ENCODE data around the gene GRP. TPM values are rescaled to one million over a fixed set of nuclear protein-coding genes. Genes with fewer than 3 reads are reported as not detected.
"Not testable (repeated sequence)": the region's sequence is repeated elsewhere in the genome, so short reads cannot be mapped to it uniquely, and the experiment has no call there.

GRP gene
- polyA plus RNA-seq, 1 donor, result 3.4 TPM

DNA sequence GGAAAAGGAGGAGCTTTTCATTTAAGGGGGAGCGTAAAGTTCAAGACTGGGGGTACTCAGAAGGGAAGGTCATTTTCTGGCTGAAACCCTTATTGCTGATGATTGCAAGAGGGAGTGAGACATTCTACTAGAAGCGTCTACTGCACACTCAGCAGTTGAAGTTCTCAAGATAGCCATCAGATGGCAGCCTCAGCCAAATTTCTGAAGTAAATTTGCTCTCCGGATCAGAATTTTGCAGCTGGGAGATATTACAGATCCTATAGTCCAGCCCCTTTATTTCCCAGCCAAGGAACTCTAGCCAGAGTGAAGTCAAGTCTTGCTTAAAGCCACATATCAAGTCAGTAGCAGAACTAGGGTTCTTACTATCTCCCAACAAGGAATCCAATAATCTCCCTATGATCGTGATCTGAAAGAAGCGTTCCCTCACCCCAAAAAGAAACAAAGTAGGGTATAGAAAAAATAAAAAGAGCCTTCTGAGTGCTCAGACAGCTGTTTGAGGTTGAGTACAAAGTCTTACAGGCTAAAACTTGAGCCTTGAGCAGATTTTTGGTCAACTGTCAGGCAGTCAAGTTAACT, 29.3 kb downstream of the GRP start:
- no peak overlapping the region for H3K27ac ChIP-seq (ENCODE audit: low read length)
- H3K27me3 ChIP-seq (ENCODE audit: control insufficient read depth, insufficient read depth, low read length), result peaks cover 16% of the 10 kb centered on the region
- H3K4me3 ChIP-seq (ENCODE audit: low read length), result no peak overlapping the region
- WGBS (ENCODE audit: insufficient coverage, low lambda C conversion rate), result no CpG with 5 or more reads among the region's 5 CpGs
- DNase-seq, result peak; percentile 40 to 43
- H3K9me3 ChIP-seq (ENCODE audit: control insufficient read depth, low read depth, low read length), result no peaks in the 10 kb centered on the region
- no peaks in the 10 kb centered on the region for H3K4me1 ChIP-seq (ENCODE audit: control insufficient read depth, insufficient read depth, low read length)
- no peaks in the 10 kb centered on the region for H3K36me3 ChIP-seq (ENCODE audit: control insufficient read depth, insufficient read depth, low read length)

GRCh38 chr18:59255491-59255890, 35.5 kb downstream of the GRP start:
- WGBS (ENCODE audit: insufficient coverage, low lambda C conversion rate), result no CpG with 5 or more reads among the region's 30 CpGs
- H3K27me3 ChIP-seq (ENCODE audit: control insufficient read depth, insufficient read depth, low read length); H3K36me3 ChIP-seq (ENCODE audit: control insufficient read depth, insufficient read depth, low read length); H3K4me1 ChIP-seq (ENCODE audit: control insufficient read depth, insufficient read depth, low read length); H3K9me3 ChIP-seq (ENCODE audit: control insufficient read depth, low read depth, low read length); DNase-seq; H3K27ac ChIP-seq (ENCODE audit: low read length); H3K4me3 ChIP-seq (ENCODE audit: low read length): not testable (repeated sequence)

- not testable (repeated sequence) for H3K27ac ChIP-seq (ENCODE audit: low read length); H3K9me3 ChIP-seq (ENCODE audit: control insufficient read depth, low read depth, low read length); H3K4me3 ChIP-seq (ENCODE audit: low read length); DNase-seq; H3K36me3 ChIP-seq (ENCODE audit: control insufficient read depth, insufficient read depth, low read length); H3K4me1 ChIP-seq (ENCODE audit: control insufficient read depth, insufficient read depth, low read length)
- WGBS (ENCODE audit: insufficient coverage, low lambda C conversion rate), result no CpG with 5 or more reads among the region's 3 CpGs
- H3K27me3 ChIP-seq (ENCODE audit: control insufficient read depth, insufficient read depth, low read length), result peaks cover 45% of the 10 kb centered on the region
These were observed 41.9 kb downstream of the GRP start for GRCh38 chr18:59261842-59262241.

- H3K4me3 ChIP-seq (ENCODE audit: low read length); H3K4me1 ChIP-seq (ENCODE audit: control insufficient read depth, insufficient read depth, low read length); H3K27ac ChIP-seq (ENCODE audit: low read length); DNase-seq; H3K9me3 ChIP-seq (ENCODE audit: control insufficient read depth, low read depth, low read length); H3K36me3 ChIP-seq (ENCODE audit: control insufficient read depth, insufficient read depth, low read length): not testable (repeated sequence)
- H3K27me3 ChIP-seq (ENCODE audit: control insufficient read depth, insufficient read depth, low read length), result peaks cover 49% of the 10 kb centered on the region
- no CpG with 5 or more reads among the region's 2 CpGs for WGBS (ENCODE audit: insufficient coverage, low lambda C conversion rate)
These were observed 42.3 kb downstream of the GRP start for GRCh38 chr18:59262243-59262642.

DNA sequence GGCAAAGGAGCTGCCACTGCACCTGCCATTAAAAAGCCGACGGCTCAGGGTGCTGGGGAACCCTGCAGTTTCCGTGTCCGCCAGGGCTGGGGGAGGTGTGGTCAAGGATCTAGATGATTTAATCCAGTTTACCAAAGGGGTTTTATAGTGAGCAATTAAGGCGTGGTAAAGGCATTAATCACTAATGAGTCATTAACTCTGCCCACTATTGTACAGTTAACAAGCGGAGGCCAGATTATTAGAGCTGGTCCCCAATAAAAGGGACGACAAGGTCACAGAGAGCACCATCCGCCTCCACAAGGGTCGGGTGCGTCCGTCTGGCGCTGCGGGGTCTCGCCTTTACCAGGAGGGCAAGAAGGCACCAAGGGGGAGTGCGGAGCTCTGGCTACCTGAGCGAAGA, 43.7 kb downstream of the GRP start:
- Histone ChIP-seq H3K27ac (ENCODE audit: low read length) (no peak overlapping the region), H3K9me3 (ENCODE audit: control insufficient read depth, low read depth, low read length) (peaks cover 10% of the 10 kb centered on the region), H3K4me3 (ENCODE audit: low read length) (no peak overlapping the region), H3K27me3 (ENCODE audit: control insufficient read depth, insufficient read depth, low read length) (peaks cover 63% of the 10 kb centered on the region), H3K4me1 (ENCODE audit: control insufficient read depth, insufficient read depth, low read length) (peaks cover 4% of the 10 kb centered on the region), H3K36me3 (ENCODE audit: control insufficient read depth, insufficient read depth, low read length) (no peaks in the 10 kb centered on the region)
- DNase-seq, result no peak
- WGBS (ENCODE audit: insufficient coverage, low lambda C conversion rate), result no CpG with 5 or more reads among the region's 16 CpGs

DNA sequence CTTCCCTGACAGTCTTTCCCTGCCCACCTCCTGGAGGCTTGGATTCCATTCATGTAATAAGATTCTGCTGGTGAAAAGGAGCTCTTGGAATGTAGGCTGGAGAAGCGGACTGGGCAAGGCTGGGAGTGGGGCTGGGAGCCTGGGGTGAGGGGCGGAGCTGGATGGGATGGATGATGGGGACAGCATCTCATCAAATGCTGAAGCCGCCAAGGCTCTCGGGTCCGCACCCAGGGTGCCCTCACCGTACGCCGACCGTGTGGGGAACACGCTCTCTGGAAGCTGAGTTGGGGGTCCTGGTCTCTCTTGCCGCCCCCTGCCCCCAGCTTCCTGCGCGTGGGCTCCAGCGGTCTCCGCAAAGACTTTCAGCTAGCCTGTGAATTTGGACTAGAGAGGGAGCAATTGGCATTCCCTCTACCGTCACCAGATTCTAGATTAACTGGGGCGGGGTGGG, 44.2 kb downstream of the GRP start:
- WGBS (ENCODE audit: insufficient coverage, low lambda C conversion rate), result no CpG with 5 or more reads among the region's 17 CpGs
- peaks cover 7% of the 10 kb centered on the region for H3K4me1 ChIP-seq (ENCODE audit: control insufficient read depth, insufficient read depth, low read length)
- H3K9me3 ChIP-seq (ENCODE audit: control insufficient read depth, low read depth, low read length), result peaks cover 13% of the 10 kb centered on the region
- H3K27ac ChIP-seq (ENCODE audit: low read length), result no peak overlapping the region
- no peak overlapping the region for H3K4me3 ChIP-seq (ENCODE audit: low read length)
- no peak for DNase-seq
- peaks cover 66% of the 10 kb centered on the region for H3K27me3 ChIP-seq (ENCODE audit: control insufficient read depth, insufficient read depth, low read length)
- no peaks in the 10 kb centered on the region for H3K36me3 ChIP-seq (ENCODE audit: control insufficient read depth, insufficient read depth, low read length)

- Histone ChIP-seq H3K36me3 (ENCODE audit: control insufficient read depth, insufficient read depth, low read length) (no peaks in the 10 kb centered on the region), H3K27me3 (ENCODE audit: control insufficient read depth, insufficient read depth, low read length) (peaks cover 72% of the 10 kb centered on the region), H3K4me3 (ENCODE audit: low read length) (no peak overlapping the region), H3K27ac (ENCODE audit: low read length) (no peak overlapping the region), H3K9me3 (ENCODE audit: control insufficient read depth, low read depth, low read length) (peaks cover 15% of the 10 kb centered on the region), H3K4me1 (ENCODE audit: control insufficient read depth, insufficient read depth, low read length) (peaks cover 10% of the 10 kb centered on the region)
- 0% methylated on average over 2 of the region's 41 CpGs for WGBS (ENCODE audit: insufficient coverage, low lambda C conversion rate)
- DNase-seq, result no peak
These were observed 44.8 kb downstream of the GRP start for GRCh38 chr18:59264651-59265245.

DNA sequence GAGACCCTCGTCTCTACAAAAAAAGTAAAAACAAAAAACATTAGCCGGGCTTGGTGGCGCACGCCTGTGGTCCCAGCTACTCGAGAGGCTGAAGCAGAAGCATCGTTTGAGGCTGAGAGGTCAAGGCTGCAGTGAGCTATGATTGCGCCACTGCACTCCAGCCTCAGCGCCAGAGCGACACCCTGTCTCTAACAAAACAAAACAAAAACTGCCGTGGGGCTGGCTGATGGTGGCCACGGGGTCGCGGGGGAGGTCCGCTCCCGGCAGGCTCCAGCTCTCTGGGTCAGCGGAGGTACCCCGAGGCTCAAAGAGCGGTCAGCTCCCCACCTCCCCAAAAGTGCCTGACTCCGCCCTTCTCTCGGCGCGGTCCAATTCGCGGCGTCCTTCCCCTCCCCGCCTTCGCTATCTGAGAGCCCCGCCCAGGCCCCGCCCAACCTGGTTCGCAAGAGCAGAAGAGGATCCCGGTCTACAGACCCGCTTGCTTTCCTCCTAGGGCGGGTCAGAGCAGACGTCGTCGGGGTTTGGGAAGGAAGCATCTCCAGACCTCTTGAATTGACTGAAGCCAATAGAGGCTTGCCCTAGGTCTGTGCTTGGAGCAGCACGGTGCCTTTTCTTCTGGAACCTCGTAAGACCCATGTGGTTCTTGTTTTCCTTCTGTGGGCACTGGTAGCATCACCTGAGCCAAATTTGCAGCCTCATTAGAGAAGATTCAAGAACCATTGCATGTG, 45.5 kb downstream of the GRP start:
- no CpG with 5 or more reads among the region's 38 CpGs for WGBS (ENCODE audit: insufficient coverage, low lambda C conversion rate)
- Histone ChIP-seq H3K27me3 (ENCODE audit: control insufficient read depth, insufficient read depth, low read length) (peaks cover 79% of the 10 kb centered on the region), H3K9me3 (ENCODE audit: control insufficient read depth, low read depth, low read length) (peaks cover 15% of the 10 kb centered on the region), H3K4me1 (ENCODE audit: control insufficient read depth, insufficient read depth, low read length) (peaks cover 10% of the 10 kb centered on the region), H3K36me3 (ENCODE audit: control insufficient read depth, insufficient read depth, low read length) (no peaks in the 10 kb centered on the region), H3K4me3 (ENCODE audit: low read length) (no peak overlapping the region), H3K27ac (ENCODE audit: low read length) (no peak overlapping the region)
- DNase-seq, result no peak

DNA sequence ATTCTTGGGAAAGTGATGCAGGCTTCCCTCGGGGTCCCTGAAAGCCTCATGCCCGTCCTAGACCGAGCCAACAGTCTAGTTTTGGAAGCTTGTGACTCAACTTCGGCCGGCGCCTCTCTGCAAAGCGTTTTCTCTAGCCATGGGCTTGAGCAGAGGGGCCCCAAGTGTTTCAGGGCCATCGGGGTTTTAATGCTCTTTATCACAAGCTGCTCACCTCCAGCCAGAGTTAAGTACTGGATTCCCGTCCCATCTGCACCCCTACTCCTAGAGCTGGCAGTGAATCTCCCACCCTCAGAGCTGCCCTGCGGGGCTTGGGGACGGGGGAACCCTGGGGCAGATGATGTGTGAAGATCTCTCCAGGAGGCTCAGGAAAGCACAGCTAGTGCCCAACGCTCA, 46.0 kb downstream of the GRP start:
- peaks cover 85% of the 10 kb centered on the region for H3K27me3 ChIP-seq (ENCODE audit: control insufficient read depth, insufficient read depth, low read length)
- no peak for DNase-seq
- H3K4me1 ChIP-seq (ENCODE audit: control insufficient read depth, insufficient read depth, low read length), result peaks cover 10% of the 10 kb centered on the region
- no CpG with 5 or more reads among the region's 12 CpGs for WGBS (ENCODE audit: insufficient coverage, low lambda C conversion rate)
- H3K36me3 ChIP-seq (ENCODE audit: control insufficient read depth, insufficient read depth, low read length), result no peaks in the 10 kb centered on the region
- no peak overlapping the region for H3K4me3 ChIP-seq (ENCODE audit: low read length)
- no peak overlapping the region for H3K27ac ChIP-seq (ENCODE audit: low read length)
- H3K9me3 ChIP-seq (ENCODE audit: control insufficient read depth, low read depth, low read length), result peaks cover 15% of the 10 kb centered on the region

GRCh38 chr18:59266459-59266858, 46.5 kb downstream of the GRP start:
- no peaks in the 10 kb centered on the region for H3K36me3 ChIP-seq (ENCODE audit: control insufficient read depth, insufficient read depth, low read length)
- 40% methylated on average over 1 of the region's 1 CpG for WGBS (ENCODE audit: insufficient coverage, low lambda C conversion rate)
- DNase-seq, result no peak
- no peak overlapping the region for H3K27ac ChIP-seq (ENCODE audit: low read length)
- H3K4me1 ChIP-seq (ENCODE audit: control insufficient read depth, insufficient read depth, low read length), result peaks cover 10% of the 10 kb centered on the region
- peaks cover 15% of the 10 kb centered on the region for H3K9me3 ChIP-seq (ENCODE audit: control insufficient read depth, low read depth, low read length)
- no peak overlapping the region for H3K4me3 ChIP-seq (ENCODE audit: low read length)
- peaks cover 89% of the 10 kb centered on the region for H3K27me3 ChIP-seq (ENCODE audit: control insufficient read depth, insufficient read depth, low read length)

All from large intestine (tissue), 3 donors.